Neural crest cell (in vitro differentiated cells): ENCODE measurements around the gene CSNK1G2. TPM values are rescaled to one million over a fixed set of nuclear protein-coding genes. Genes with fewer than 3 reads are reported as not detected.

Experiments
- DNase-seq: peaks from one replicate; pipeline ENCODE4 v3.0.0; 2021; ENCODE audit warnings: low read depth, mixed read lengths, low spot score
- H3K27ac Mint-ChIP-seq: one replicate; pipeline ENCODE4 v1.8.0; 2021; ENCODE audit warnings: mild to moderate bottlenecking, mixed read lengths; ENCODE audit not compliant: unreplicated experiment
- H3K27me3 Mint-ChIP-seq: 2 replicates; pipeline ENCODE4 v1.8.0; 2021; ENCODE audit warnings: low read depth, mild to moderate bottlenecking, mixed read lengths
- H3K36me3 Mint-ChIP-seq: 2 replicates; pipeline ENCODE4 v1.8.0; 2021; ENCODE audit warnings: low read depth, mild to moderate bottlenecking, mixed read lengths
- H3K4me1 Mint-ChIP-seq: 2 replicates; pipeline ENCODE4 v1.8.0; 2021; ENCODE audit warnings: mixed read lengths
- H3K4me3 Mint-ChIP-seq: one replicate; pipeline ENCODE4 v1.8.0; 2021; ENCODE audit warnings: mild to moderate bottlenecking, mixed read lengths
- H3K9me3 Mint-ChIP-seq: 2 replicates; pipeline ENCODE4 v1.8.0; 2021; ENCODE audit warnings: mixed read lengths
- CTCF ChIP-seq: fragments of 200-600 bp; sonication (generic); conservative IDR thresholded peaks from 2 replicates; pipeline ENCODE4 v1.5.0; 2021; ENCODE audit warnings: antibody characterized with exemption, mild to moderate bottlenecking
- total RNA-seq: library from RNA; stranded (reverse); gene quantifications from 2 replicates; pipeline ENCODE4 v1.2.1, GENCODE V29; 2021

CSNK1G2 gene
- total RNA-seq, 1 donor from 2014 or later, result 133 TPM

- H3K27ac Mint-ChIP-seq, result no peak overlapping the region
Measured at GRCh38 chr19:1913781-1914577, 27.0 kb upstream of the CSNK1G2 start.

GRCh38 chr19:1914826-1915341 lies 26.1 kb upstream of the CSNK1G2 start:
- H3K4me3 Mint-ChIP-seq, result no peak overlapping the region
- H3K27me3 Mint-ChIP-seq, result no peaks in the 10 kb centered on the region
- H3K9me3 Mint-ChIP-seq, result no peaks in the 10 kb centered on the region
- H3K4me1 Mint-ChIP-seq, result peaks cover 4% of the 10 kb centered on the region
- DNase-seq, result no peak
- H3K27ac Mint-ChIP-seq, result no peak overlapping the region
- H3K36me3 Mint-ChIP-seq, result peaks cover 4% of the 10 kb centered on the region
- no peak for TF ChIP-seq CTCF

More at GRCh38 chr19:1913781-1914577, 27.0 kb upstream of the CSNK1G2 start:
- Mint-ChIP-seq H3K9me3 (no peaks in the 10 kb centered on the region), H3K4me1 (peaks cover 4% of the 10 kb centered on the region), H3K36me3 (peaks cover 4% of the 10 kb centered on the region), H3K27me3 (no peaks in the 10 kb centered on the region), H3K4me3 (no peak overlapping the region)
- no peak for TF ChIP-seq CTCF
- DNase-seq, result no peak

GRCh38 chr19:1917146-1917545 lies 23.8 kb upstream of the CSNK1G2 start:
- Mint-ChIP-seq H3K27ac (no peak overlapping the region), H3K4me1 (no peaks in the 10 kb centered on the region), H3K36me3 (peaks cover 4% of the 10 kb centered on the region), H3K4me3 (no peak overlapping the region), H3K27me3 (no peaks in the 10 kb centered on the region), H3K9me3 (no peaks in the 10 kb centered on the region)
- no peak for TF ChIP-seq CTCF
- DNase-seq, result no peak

GRCh38 chr19:1917926-1918325 lies 23.0 kb upstream of the CSNK1G2 start:
- Mint-ChIP-seq H3K27ac (no peak overlapping the region), H3K4me3 (peak overlapping the region; percentile 31), H3K4me1 (no peaks in the 10 kb centered on the region), H3K36me3 (peaks cover 4% of the 10 kb centered on the region), H3K9me3 (no peaks in the 10 kb centered on the region), H3K27me3 (no peaks in the 10 kb centered on the region)
- TF ChIP-seq CTCF, result no peak
- no peak for DNase-seq

GRCh38 chr19:1918975-1919374 lies 22.0 kb upstream of the CSNK1G2 start:
- DNase-seq, result no peak
- H3K9me3 Mint-ChIP-seq, result no peaks in the 10 kb centered on the region
- H3K4me3 Mint-ChIP-seq, result no peak overlapping the region
- no peaks in the 10 kb centered on the region for H3K36me3 Mint-ChIP-seq
- no peaks in the 10 kb centered on the region for H3K4me1 Mint-ChIP-seq
- TF ChIP-seq CTCF, result no peak
- no peaks in the 10 kb centered on the region for H3K27me3 Mint-ChIP-seq
- H3K27ac Mint-ChIP-seq, result no peak overlapping the region
